IMR-90 (cell line): Measurements from ENCODE around the gene LYPD5. TPM values are rescaled to one million over a fixed set of nuclear protein-coding genes. Genes with fewer than 3 reads are reported as not detected.
A peak's percentile ranks its signal among the peaks of the same experiment; 100 is the strongest.

ENCODE experiments used
- ATAC-seq: fragments of 200-7000 bp; cut with Tn5 transposase; 2 replicates; pipeline ENCODE4 v1.9.1; 2020; ENCODE audit warnings: low read depth, mild to moderate bottlenecking, moderate library complexity
- BruUV-seq: library from RNA; stranded (reverse); fragments of 400-500 nt; replicated peaks from 2 replicates; lab custom pipeline; 2021; lab: Mats Ljungman, UMichigan
- CTCF ChIA-PET: fragments of 300-600 bp; formaldehyde crosslinking; extraction: SDS; loops from one replicate; lab custom pipeline; 2021; ENCODE audit warnings: antibody characterized with exemption; lab: Yijun Ruan, JAX
- POLR2A ChIA-PET: fragments of 300-600 bp; sonication (Branson Sonifier 250); formaldehyde crosslinking; loops from one replicate; lab custom pipeline; 2022; ENCODE audit warnings: antibody characterized with exemption; ENCODE audit not compliant: unreplicated experiment; lab: Charles Lee
- DNase-seq: peaks from one replicate; pipeline ENCODE4 v3.0.0; 2013
- H2AFZ ChIP-seq: replicated peaks from 2 replicates; pipeline ENCODE3; 2013; ENCODE audit warnings: low read length, mild to moderate bottlenecking; ENCODE audit not compliant: poor library complexity
- H2AK5ac ChIP-seq: 2 replicates; pipeline ENCODE4 v1.6.1; 2013; ENCODE audit warnings: low read depth, low read length, inconsistent platforms
- H2AK9ac ChIP-seq: replicated peaks from 2 replicates; pipeline ENCODE3; 2013; ENCODE audit warnings: mild to moderate bottlenecking, low read depth, low read length, moderate library complexity; ENCODE audit not compliant: poor library complexity
- H2BK120ac ChIP-seq: 2 replicates; pipeline ENCODE4 v1.6.1; 2013; ENCODE audit warnings: low read depth, low read length, inconsistent platforms
- H2BK15ac ChIP-seq: 3 replicates; pipeline ENCODE4 v1.6.1; 2013; ENCODE audit warnings: low read depth, low read length, inconsistent platforms
- H2BK20ac ChIP-seq: 2 replicates; pipeline ENCODE4 v1.6.1; 2013; ENCODE audit warnings: low read depth, mild to moderate bottlenecking, inconsistent platforms, low read length, moderate library complexity
- H2BK5ac ChIP-seq: 2 replicates; pipeline ENCODE4 v1.6.1; 2013; ENCODE audit warnings: mild to moderate bottlenecking, low read depth, low read length, inconsistent platforms; ENCODE audit not compliant: poor library complexity, severe bottlenecking
- H3K14ac ChIP-seq: replicated peaks from 2 replicates; pipeline ENCODE4 v1.6.1; 2013; ENCODE audit warnings: low read depth, low read length, inconsistent platforms
- H3K18ac ChIP-seq: 2 replicates; pipeline ENCODE4 v1.6.1; 2013; ENCODE audit warnings: low read depth, low read length, control low read depth
- H3K23ac ChIP-seq: 2 replicates; pipeline ENCODE4 v1.6.1; 2013; ENCODE audit warnings: low read depth, low read length, inconsistent platforms
- H3K27ac ChIP-seq: 2 replicates; pipeline ENCODE4 v1.5.1; 2013; ENCODE audit warnings: mild to moderate bottlenecking, control low read depth, low read length; ENCODE audit not compliant: insufficient read depth
- H3K27me3 ChIP-seq: 2 replicates; pipeline ENCODE4 v1.6.1; 2013; ENCODE audit warnings: low read length; ENCODE audit not compliant: control insufficient read depth, insufficient read depth
- H3K36me3 ChIP-seq: 2 replicates; pipeline ENCODE4 v1.6.1; 2013; ENCODE audit warnings: low read length, mixed read lengths; ENCODE audit not compliant: control insufficient read depth, insufficient read depth
- H3K4ac ChIP-seq: 2 replicates; pipeline ENCODE4 v1.6.1; 2013; ENCODE audit warnings: low read depth, low read length, inconsistent platforms
- H3K4me1 ChIP-seq: 2 replicates; pipeline ENCODE4 v1.6.1; 2013; ENCODE audit warnings: low read length, mixed read lengths; ENCODE audit not compliant: control insufficient read depth, insufficient read depth
- H3K4me2 ChIP-seq: 2 replicates; pipeline ENCODE4 v1.6.1; 2013; ENCODE audit warnings: low read depth, mild to moderate bottlenecking, control low read depth, low read length, moderate library complexity
- H3K4me3 ChIP-seq: 2 replicates; pipeline ENCODE4 v1.5.1; 2013; ENCODE audit warnings: low read depth, mild to moderate bottlenecking, control low read depth, low read length, moderate library complexity; ENCODE audit not compliant: insufficient read depth
- H3K56ac ChIP-seq: 2 replicates; pipeline ENCODE4 v1.6.1; 2013; ENCODE audit warnings: low read length, inconsistent platforms; ENCODE audit not compliant: insufficient read depth; ENCODE audit errors: extremely low read depth
- H3K79me1 ChIP-seq, 2 experiments: 2 replicates each; pipeline ENCODE4 v1.6.1; 2013; ENCODE audit warnings: low read length in 2 of 2, inconsistent platforms in 1 of 2, low read depth in 1 of 2
- H3K9ac ChIP-seq: 2 replicates; pipeline ENCODE4 v1.6.1; 2013; ENCODE audit warnings: low read depth, low read length, control low read depth
- H3K9me1 ChIP-seq: 2 replicates; pipeline ENCODE4 v1.6.1; 2013; ENCODE audit warnings: low read length, inconsistent platforms; ENCODE audit not compliant: insufficient read depth
- H3K9me3 ChIP-seq: 2 replicates; pipeline ENCODE4 v1.6.1; 2013; ENCODE audit warnings: low read length; ENCODE audit not compliant: control insufficient read depth, insufficient read depth
- H4K20me1 ChIP-seq: 2 replicates; pipeline ENCODE4 v1.6.1; 2013; ENCODE audit warnings: low read length, inconsistent platforms; ENCODE audit not compliant: insufficient read depth
- H4K5ac ChIP-seq: 2 replicates; pipeline ENCODE4 v1.6.1; 2013; ENCODE audit warnings: mild to moderate bottlenecking, low read depth, low read length, control low read depth
- H4K8ac ChIP-seq, 2 experiments: 2 replicates each; pipeline ENCODE4 v1.6.1; 2013; ENCODE audit warnings: low read depth in 2 of 2, low read length in 2 of 2, control low read depth in 1 of 2, inconsistent platforms in 1 of 2
- H4K91ac ChIP-seq: 2 replicates; pipeline ENCODE4 v1.6.1; 2013; ENCODE audit warnings: low read depth, low read length, inconsistent platforms; ENCODE audit not compliant: insufficient read depth
- CEBPB ChIP-seq: IDR thresholded peaks from 2 replicates; pipeline ENCODE4 v1.6.1; 2012; ENCODE audit warnings: low read depth, low read length, improper control_type of control experiment
- MAFK ChIP-seq: IDR thresholded peaks from 2 replicates; pipeline ENCODE4 v1.6.1; 2012; ENCODE audit warnings: low read depth, low read length, improper control_type of control experiment
- NFE2L2 ChIP-seq: fragments of 150-350 bp; IDR thresholded peaks from 2 replicates; pipeline ENCODE4 v1.6.1; 2016; ENCODE audit warnings: low read depth, mild to moderate bottlenecking, low read length
- RCOR1 ChIP-seq: IDR thresholded peaks from 2 replicates; pipeline ENCODE4 v1.6.1; 2012; ENCODE audit warnings: mild to moderate bottlenecking, low read length, improper control_type of control experiment; ENCODE audit not compliant: insufficient replicate concordance
- WGBS, 2 experiments: methylation state at CpG; one replicate each; pipeline versions ENCODE4 v1.1.5 to v1.1.7; 2013; ENCODE audit warnings: missing lambda C conversion rate in 2 of 2; ENCODE audit not compliant: insufficient read length in 1 of 2; ENCODE audit errors: extremely low coverage in 2 of 2; 5-methylcytosine and 5-hydroxymethylcytosine counted together
- dilution Hi-C: fragments of 300-500 bp; cut with HindIII; formaldehyde crosslinking; loops from one replicate; pipeline ENCODE4 v1.14.3; 2018; ENCODE audit warnings: low sequenced_read_pairs; ENCODE audit not compliant: unreplicated experiment
- in situ Hi-C: fragments of 300-500 bp; cut with MboI; formaldehyde crosslinking; loops from 3 replicates; pipeline ENCODE4 v1.14.3; 2019; ENCODE audit warnings: low sequenced_read_pairs, inconsistent platforms, mixed read lengths
- intact Hi-C: fragments of 100-400 bp; cut with micrococcal nuclease; formaldehyde crosslinking; loops from 2 replicates; pipeline ENCODE4 v1.10.0; 2022
- polyA plus RNA-seq, 3 experiments: library from polyadenylated mRNA; depleted of rRNA; stranded (reverse); fragments of >200 nt; gene quantifications; 2 replicates each; pipeline ENCODE4 v1.2.3, GENCODE V29; 2012; ENCODE audit warnings: low replicate concordance in 1 of 3
- total RNA-seq: library from RNA; depleted of rRNA; stranded (reverse); fragments of >200 nt; gene quantifications from 2 replicates; pipeline ENCODE4 v1.2.3, GENCODE V29; 2012

The LYPD5 gene
- total and polyA plus RNA-seq, 2 of the 4 experiments (the other 2 are of a cell fraction): 0.31 to 0.36 TPM

DNA sequence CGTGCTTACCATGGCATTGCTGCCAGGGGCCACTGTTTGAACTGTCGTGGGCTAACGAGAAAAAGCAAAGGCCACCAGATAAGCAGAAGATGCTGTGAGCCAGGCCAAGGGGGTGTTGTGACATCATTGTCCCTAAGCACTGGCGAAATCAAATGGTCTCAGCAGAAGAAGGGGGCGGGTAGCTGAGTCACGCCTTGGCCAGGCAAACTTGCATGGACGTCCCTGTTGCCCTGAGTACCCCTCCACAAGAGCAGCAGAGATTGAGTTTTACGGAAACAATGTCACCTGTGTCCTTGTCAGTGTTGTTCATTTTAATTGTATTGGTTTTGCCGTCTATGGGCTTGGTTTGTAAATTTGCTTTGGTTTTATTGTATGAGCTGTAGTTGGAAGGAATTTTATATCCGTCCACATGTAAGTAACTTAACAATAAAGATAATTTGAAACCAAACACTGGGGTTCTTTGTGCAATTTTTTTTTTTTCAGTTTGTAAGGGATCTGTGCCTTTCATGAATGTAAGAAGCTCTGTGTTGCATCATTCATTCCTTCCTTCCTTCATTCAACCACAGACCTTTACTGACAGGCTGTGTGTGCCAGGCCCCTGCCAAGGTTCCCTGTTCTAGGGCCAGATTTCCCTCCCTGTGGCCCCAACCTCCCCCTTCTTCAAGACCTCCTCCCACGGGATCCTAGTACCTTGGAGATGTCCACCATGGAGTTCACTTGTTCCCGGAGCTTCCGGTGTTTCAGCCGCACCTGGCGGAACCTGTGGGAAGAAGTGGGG is 33.8 kb downstream of the LYPD5 start:
- Histone ChIP-seq H2BK15ac (no peak overlapping the region), H3K27me3 (peaks cover 6% of the 10 kb centered on the region), H2BK5ac (no peak overlapping the region), H3K9ac (no peak overlapping the region), H4K91ac (no peak overlapping the region), H4K8ac (no peak overlapping the region), H2AK5ac (no peak overlapping the region), H3K9me1 (peaks cover 25% of the 10 kb centered on the region), H3K4ac (no peak overlapping the region), H3K14ac (no peak overlapping the region), H2BK120ac (no peak overlapping the region), H4K5ac (no peak overlapping the region), H3K36me3 (no peaks in the 10 kb centered on the region), H2AFZ (no peak overlapping the region), H3K4me3 (no peak overlapping the region), H3K56ac (no peak overlapping the region), H3K9me3 (no peaks in the 10 kb centered on the region), H3K18ac (no peak overlapping the region), H3K79me1 (peaks cover 0 to 8% of the 10 kb centered on the region in 2 experiments; a peak in 2 of 4 replicates), H2BK20ac (no peak overlapping the region), H4K20me1 (no peaks in the 10 kb centered on the region; the same call in 1 of the 2 replicates), H2AK9ac (no peak overlapping the region), H3K4me1 (peaks cover 13% of the 10 kb centered on the region), H3K27ac (no peak overlapping the region), H3K4me2 (no peak overlapping the region), H3K23ac (no peak overlapping the region)
- 75% methylated on average over 5 of the region's 15 CpGs; no CpG with 5 or more reads in 1 of the 2 experiments for whole genome bisulfite sequencing, 2 experiments
- intact Hi-C loops (no loop called here), dilution Hi-C loops (no loop called here), in situ Hi-C loops (no loop called here)
- POLR2A ChIA-PET: no interaction called here
- no peak for TF ChIP-seq MAFK
- no peak for TF ChIP-seq NFE2L2
- TF ChIP-seq CEBPB: peak; percentile 39; the same call in 1 of the 2 replicates
- no peak for TF ChIP-seq RCOR1
- CTCF ChIA-PET: no interaction called here
- no TSS peak for BruUV-seq
- DNase-seq: no peak
- ATAC-seq: no peak
